OCI-LY1 (cell line): ENCODE data around the gene GAN.
"Not testable (repeated sequence)": the region's sequence is repeated elsewhere in the genome, so short reads cannot be mapped to it uniquely, and the experiment has no call there.

Experiments used
- H2AFZ ChIP-seq: fragments of 200-600 bp; sonication (generic), shearing (Covaris generic); 2 replicates; pipeline ENCODE4 v1.6.0; 2014; ENCODE audit warnings: antibody characterized with exemption, mild to moderate bottlenecking, low read length
- H3F3A ChIP-seq: fragments of 200-600 bp; sonication (generic), shearing (Covaris generic); 2 replicates; pipeline ENCODE4 v1.6.0; 2014; ENCODE audit warnings: mild to moderate bottlenecking, antibody characterized with exemption, low read length, moderate library complexity; ENCODE audit not compliant: insufficient read depth
- H3K27ac ChIP-seq: fragments of 200-600 bp; sonication (generic); 2 replicates; pipeline ENCODE4 v1.5.1; 2014; ENCODE audit warnings: low read length, mixed run types, mild to moderate bottlenecking, low read depth; ENCODE audit not compliant: poor library complexity, severe bottlenecking
- H3K27me3 ChIP-seq: fragments of 200-600 bp; sonication (generic); 2 replicates; pipeline ENCODE4 v1.6.0; 2014; ENCODE audit warnings: antibody characterized with exemption, mild to moderate bottlenecking, low read length, moderate library complexity; ENCODE audit not compliant: insufficient read depth
- H3K36me3 ChIP-seq: fragments of 200-600 bp; sonication (generic); 2 replicates; pipeline ENCODE4 v1.6.1; 2014; ENCODE audit warnings: mild to moderate bottlenecking, antibody characterized with exemption, low read length, moderate library complexity, mixed read lengths; ENCODE audit not compliant: insufficient read depth
- H3K4me1 ChIP-seq: fragments of 200-600 bp; sonication (generic); 2 replicates; pipeline ENCODE4 v1.5.1; 2014; ENCODE audit warnings: mild to moderate bottlenecking, low read length, moderate library complexity; ENCODE audit not compliant: insufficient read depth, severe bottlenecking
- H3K4me2 ChIP-seq: fragments of 200-600 bp; sonication (generic), shearing (Covaris generic); 2 replicates; pipeline ENCODE4 v1.6.1; 2014; ENCODE audit warnings: low read length
- H3K4me3 ChIP-seq: fragments of 200-600 bp; sonication (generic); 2 replicates; pipeline ENCODE4 v1.5.1; 2014; ENCODE audit warnings: low read length, low read depth, mild to moderate bottlenecking, mixed read lengths; ENCODE audit not compliant: poor library complexity, severe bottlenecking
- H3K79me2 ChIP-seq: fragments of 200-600 bp; shearing (Covaris generic); 2 replicates; pipeline ENCODE4 v1.6.1; 2016; ENCODE audit warnings: mixed run types, low read length, mixed read lengths; ENCODE audit not compliant: insufficient read depth
- H3K9ac ChIP-seq: fragments of 200-600 bp; sonication (generic), shearing (Covaris generic); 2 replicates; pipeline ENCODE4 v1.6.1; 2014; ENCODE audit warnings: mild to moderate bottlenecking, low read length, mixed read lengths
- H3K9me2 ChIP-seq: fragments of 200-600 bp; sonication (generic), shearing (Covaris generic); 2 replicates; pipeline ENCODE4 v1.6.1; 2014; ENCODE audit warnings: low read depth, mild to moderate bottlenecking, low read length, mixed read lengths
- H3K9me3 ChIP-seq: fragments of 200-600 bp; shearing (Covaris generic); 2 replicates; pipeline ENCODE4 v1.6.1; 2014; ENCODE audit warnings: low read length, mixed read lengths
- H4K20me1 ChIP-seq: fragments of 200-600 bp; sonication (generic), shearing (Covaris generic); 2 replicates; pipeline ENCODE4 v1.6.0; 2016; ENCODE audit warnings: mild to moderate bottlenecking, low read length; ENCODE audit not compliant: insufficient read depth
- CTCF ChIP-seq: fragments of 200-600 bp; sonication (generic), shearing (Covaris generic); IDR thresholded peaks from 2 replicates; pipeline ENCODE4 v1.5.1; 2017; ENCODE audit warnings: mild to moderate bottlenecking, antibody characterized with exemption, low read length, moderate library complexity, mixed read lengths
- EZH2 ChIP-seq: fragments of 200-600 bp; sonication (generic), shearing (Covaris generic); IDR thresholded peaks from 2 replicates; pipeline ENCODE4 v1.8.0; 2017; ENCODE audit warnings: borderline replicate concordance, mixed run types, mild to moderate bottlenecking, antibody characterized with exemption, low read length, moderate library complexity, mixed read lengths

GAN gene

GRCh38 chr16:81401035-81401950 lies 86.5 kb downstream of the GAN start:
- Histone ChIP-seq H3K9me2 (no peaks in the 10 kb centered on the region), H3K4me2 (no peak overlapping the region), H3K36me3 (no peaks in the 10 kb centered on the region; the same call in 1 of the 2 replicates), H3K9ac (no peak overlapping the region), H3K79me2 (no peaks in the 10 kb centered on the region), H3K27me3 (no peaks in the 10 kb centered on the region; the same call in 1 of the 2 replicates), H3K4me1 (peaks cover 12% of the 10 kb centered on the region), H3K27ac (no peak overlapping the region), H3K9me3 (no peaks in the 10 kb centered on the region), H2AFZ (no peak overlapping the region), H3K4me3 (no peak overlapping the region), H3F3A (no peaks in the 10 kb centered on the region), H4K20me1 (no peaks in the 10 kb centered on the region)
- no peak for TF ChIP-seq CTCF
- TF ChIP-seq EZH2 = no peak

- Histone ChIP-seq H3K4me3 (peak overlapping the region; percentile 55), H4K20me1 (no peaks in the 10 kb centered on the region), H3K9ac (no peak overlapping the region), H2AFZ (no peak overlapping the region), H3K4me1 (peaks cover 18% of the 10 kb centered on the region), H3F3A (no peaks in the 10 kb centered on the region), H3K9me3 (no peaks in the 10 kb centered on the region), H3K79me2 (no peaks in the 10 kb centered on the region), H3K27ac (no peak overlapping the region), H3K27me3 (no peaks in the 10 kb centered on the region; the same call in 1 of the 2 replicates), H3K9me2 (no peaks in the 10 kb centered on the region), H3K4me2 (peak overlapping the region; percentile 71), H3K36me3 (no peaks in the 10 kb centered on the region; the same call in 1 of the 2 replicates)
- no peak for TF ChIP-seq CTCF
- TF ChIP-seq EZH2 = no peak
These were observed 88.4 kb downstream of the GAN start for GRCh38 chr16:81403208-81403600.

- H3K9me2 ChIP-seq = no peaks in the 10 kb centered on the region
- no peak overlapping the region for H3K27ac ChIP-seq
- no peaks in the 10 kb centered on the region; the same call in 1 of the 2 replicates for H3K36me3 ChIP-seq
- H3K79me2 ChIP-seq = no peaks in the 10 kb centered on the region
- H3K4me3 ChIP-seq = peak overlapping the region; percentile 55
- H3K27me3 ChIP-seq = peaks cover 5% of the 10 kb centered on the region
- peak overlapping the region; percentile 39; the same call in 1 of the 2 replicates for H3K9ac ChIP-seq
- H3F3A ChIP-seq = no peaks in the 10 kb centered on the region
- H2AFZ ChIP-seq = no peak overlapping the region
- TF ChIP-seq EZH2 (no peak), CTCF (peak; percentile 93)
- H3K4me2 ChIP-seq = peak overlapping the region; percentile 71
- H3K4me1 ChIP-seq = peaks cover 18% of the 10 kb centered on the region
- no peaks in the 10 kb centered on the region for H4K20me1 ChIP-seq
- no peaks in the 10 kb centered on the region for H3K9me3 ChIP-seq
These were observed 89.0 kb downstream of the GAN start for GRCh38 chr16:81403601-81404391.

GRCh38 chr16:81405002-81405401 lies 90.2 kb downstream of the GAN start:
- H4K20me1 ChIP-seq, H3K9me2 ChIP-seq, H3K9me3 ChIP-seq, H3K4me2 ChIP-seq, H3F3A ChIP-seq, H3K36me3 ChIP-seq, H3K79me2 ChIP-seq, H2AFZ ChIP-seq, H3K4me3 ChIP-seq, H3K27ac ChIP-seq, H3K9ac ChIP-seq, H3K27me3 ChIP-seq: not testable (repeated sequence)
- peaks cover 23% of the 10 kb centered on the region for H3K4me1 ChIP-seq
